Mesenchymal stem cell (in vitro differentiated cells and primary cell): ENCODE data around the gene SAXO1.

Experiments used
- DNase-seq: peaks from one replicate; pipeline ENCODE4 v3.0.0-alpha.2; 2013
- H2AFZ ChIP-seq: one replicate; pipeline ENCODE4 v1.6.1; 2013; ENCODE audit warnings: low read depth, mild to moderate bottlenecking, control low read depth, inconsistent platforms, low read length, moderate library complexity
- H2AK5ac ChIP-seq: 2 replicates; pipeline ENCODE4 v1.6.1; 2013; ENCODE audit warnings: low read length, moderate library complexity, mild to moderate bottlenecking, inconsistent platforms; ENCODE audit not compliant: severe bottlenecking
- H2BK120ac ChIP-seq: one replicate; pipeline ENCODE4 v1.6.1; 2013; ENCODE audit warnings: low read depth, mild to moderate bottlenecking, inconsistent platforms, low read length, moderate library complexity
- H2BK12ac ChIP-seq, 2 experiments: one replicate each; pipeline ENCODE4 v1.6.1; 2013; ENCODE audit warnings: inconsistent platforms in 2 of 2, low read length in 2 of 2, mild to moderate bottlenecking in 2 of 2, moderate library complexity in 2 of 2, control low read depth in 1 of 2
- H2BK15ac ChIP-seq: one replicate; pipeline ENCODE4 v1.6.1; 2013; ENCODE audit warnings: mild to moderate bottlenecking, low read depth, inconsistent platforms; ENCODE audit not compliant: poor library complexity, severe bottlenecking
- H2BK5ac ChIP-seq: 2 replicates; pipeline ENCODE4 v1.6.1; 2013; ENCODE audit warnings: low read depth, mild to moderate bottlenecking, low read length, control low read depth, inconsistent platforms; ENCODE audit not compliant: poor library complexity, severe bottlenecking
- H3K14ac ChIP-seq, 2 experiments: one replicate each; pipeline ENCODE4 v1.6.1; 2013; ENCODE audit warnings: inconsistent platforms in 2 of 2, low read length in 2 of 2, control low read depth in 1 of 2, mild to moderate bottlenecking in 1 of 2, moderate library complexity in 1 of 2
- H3K18ac ChIP-seq, 2 experiments: one replicate each; pipeline ENCODE4 v1.6.1; 2013; ENCODE audit warnings: inconsistent platforms in 2 of 2, low read length in 2 of 2, control low read depth in 1 of 2, low read depth in 1 of 2, mild to moderate bottlenecking in 1 of 2
- H3K23ac ChIP-seq, 2 experiments: one replicate each; pipeline ENCODE4 v1.6.1; 2013; ENCODE audit warnings: inconsistent platforms in 2 of 2, low read length in 2 of 2, mild to moderate bottlenecking in 2 of 2, moderate library complexity in 2 of 2, control low read depth in 1 of 2
- H3K27ac ChIP-seq: 2 replicates; pipeline ENCODE4 v1.5.1; 2013; ENCODE audit warnings: mild to moderate bottlenecking, moderate library complexity, low read length, control low read depth, inconsistent platforms; ENCODE audit not compliant: poor library complexity, severe bottlenecking
- H3K27me3 ChIP-seq, 2 experiments: 2 replicates each; pipeline versions ENCODE4 v1.6.1 to v1.7.0; 2013; ENCODE audit warnings: low read length in 2 of 2, mild to moderate bottlenecking in 2 of 2, moderate library complexity in 2 of 2, control low read depth in 1 of 2, inconsistent platforms in 1 of 2; ENCODE audit not compliant: control insufficient read depth in 1 of 2, insufficient read depth in 1 of 2
- H3K36me3 ChIP-seq, 2 experiments: 2 replicates each; pipeline versions ENCODE4 v1.6.1 to v1.7.0; 2013; ENCODE audit warnings: low read length in 2 of 2, control low read depth in 1 of 2, inconsistent platforms in 1 of 2, low read depth in 1 of 2, mild to moderate bottlenecking in 1 of 2; ENCODE audit not compliant: insufficient read depth in 2 of 2, control insufficient read depth in 1 of 2
- H3K4ac ChIP-seq, 2 experiments: one replicate each; pipeline ENCODE4 v1.6.1; 2013; ENCODE audit warnings: inconsistent platforms in 2 of 2, low read length in 2 of 2, mild to moderate bottlenecking in 2 of 2, moderate library complexity in 2 of 2, control low read depth in 1 of 2, low read depth in 1 of 2
- H3K4me1 ChIP-seq: 2 replicates; pipeline ENCODE4 v1.6.1; 2013; ENCODE audit warnings: low read depth, low read length, control low read depth; ENCODE audit not compliant: control insufficient read depth, insufficient read depth
- H3K4me2 ChIP-seq: 2 replicates; pipeline ENCODE4 v1.6.1; 2013; ENCODE audit warnings: low read length, mild to moderate bottlenecking, inconsistent platforms; ENCODE audit not compliant: poor library complexity, severe bottlenecking
- H3K4me3 ChIP-seq, 2 experiments: 2 replicates each; pipeline versions ENCODE4 v1.5.1 to v1.7.0; 2013; ENCODE audit warnings: low read length in 2 of 2, mild to moderate bottlenecking in 2 of 2, control low read depth in 1 of 2, low read depth in 1 of 2; ENCODE audit not compliant: insufficient read depth in 1 of 2
- H3K79me1 ChIP-seq: replicated peaks from 2 replicates; pipeline ENCODE4 v1.6.1; 2013; ENCODE audit warnings: mild to moderate bottlenecking, control low read depth, low read length, inconsistent platforms; ENCODE audit not compliant: poor library complexity, severe bottlenecking
- H3K9ac ChIP-seq: 2 replicates; pipeline ENCODE4 v1.7.0; 2013; ENCODE audit warnings: mild to moderate bottlenecking, low read length, moderate library complexity
- H3K9me3 ChIP-seq: 2 replicates; pipeline ENCODE4 v1.7.0; 2013; ENCODE audit warnings: mild to moderate bottlenecking, low read length; ENCODE audit not compliant: control insufficient read depth
- H4K8ac ChIP-seq: one replicate; pipeline ENCODE4 v1.6.1; 2013; ENCODE audit warnings: inconsistent platforms, mild to moderate bottlenecking, low read length, moderate library complexity
- H4K91ac ChIP-seq: one replicate; pipeline ENCODE4 v1.6.1; 2013; ENCODE audit warnings: mild to moderate bottlenecking, low read length, inconsistent platforms
- WGBS: methylation state at CpG from one replicate; pipeline ENCODE4 v1.1.7; 2013; ENCODE audit warnings: mixed read lengths; 5-methylcytosine and 5-hydroxymethylcytosine counted together

Gene SAXO1

DNA sequence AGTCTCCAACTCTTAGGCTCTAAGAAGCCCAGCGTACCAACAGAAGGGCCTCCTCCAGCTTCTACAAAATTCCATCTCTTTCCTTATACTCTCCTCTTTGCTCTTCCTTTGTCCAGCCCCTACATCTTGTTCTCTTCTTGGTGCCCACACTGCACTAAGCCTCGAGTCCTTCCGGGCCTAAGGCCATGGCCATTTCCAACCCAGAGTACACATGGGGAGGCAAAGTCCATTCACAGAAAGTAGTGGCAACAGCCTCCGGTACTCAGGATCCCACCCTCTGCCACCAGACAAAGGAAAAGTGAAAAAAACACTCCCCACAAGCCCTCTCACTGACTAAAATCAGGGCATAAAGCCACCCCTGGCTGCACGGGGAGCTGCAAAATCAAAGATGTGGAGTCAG is 60.3 kb downstream of the SAXO1 start:
- no peak for DNase-seq
- Histone ChIP-seq H2BK120ac (no peak overlapping the region), H3K14ac (no peak overlapping the region), H2AK5ac (peak overlapping the region; percentile 64), H3K4me2 (no peak overlapping the region), H2BK15ac (no peak overlapping the region), H2BK12ac (no peak overlapping the region), H2AFZ (no peak overlapping the region), H3K23ac (no peak overlapping the region), H4K91ac (no peak overlapping the region), H3K18ac (no peak overlapping the region), H3K27me3 (peaks cover 0 to 45% of the 10 kb centered on the region in 2 experiments), H3K36me3 (no peaks in the 10 kb centered on the region), H3K9me3 (no peaks in the 10 kb centered on the region), H3K4ac (no peak overlapping the region), H3K4me3 (no peak overlapping the region), H3K4me1 (peaks cover 4% of the 10 kb centered on the region), H3K79me1 (no peaks in the 10 kb centered on the region), H3K9ac (no peak overlapping the region), H2BK5ac (no peak overlapping the region), H4K8ac (no peak overlapping the region), H3K27ac (no peak overlapping the region)
- 84% methylated on average over 4 of the region's 5 CpGs for WGBS

DNA sequence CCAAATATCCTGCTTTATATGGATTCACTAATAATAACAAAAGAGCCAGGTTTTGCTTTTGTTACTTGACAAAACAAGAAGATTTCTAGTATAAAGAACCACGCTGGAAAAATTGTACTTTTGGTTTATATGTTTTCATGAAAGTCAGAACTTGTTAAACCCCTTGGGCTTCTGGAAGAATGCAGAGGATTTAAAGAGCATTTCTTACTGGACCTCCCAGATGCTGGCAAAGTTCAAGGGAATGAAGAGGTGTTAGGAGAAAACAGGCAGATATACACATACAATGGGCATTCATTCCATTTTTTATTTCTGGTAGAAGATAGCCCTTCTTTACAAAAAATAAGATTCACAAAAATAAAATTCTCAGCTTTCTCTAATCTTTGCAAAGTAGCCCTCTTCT is 61.1 kb downstream of the SAXO1 start:
- H2AK5ac ChIP-seq: no peak overlapping the region
- WGBS: 96% methylated on average over 1 of the region's 1 CpG

DNA sequence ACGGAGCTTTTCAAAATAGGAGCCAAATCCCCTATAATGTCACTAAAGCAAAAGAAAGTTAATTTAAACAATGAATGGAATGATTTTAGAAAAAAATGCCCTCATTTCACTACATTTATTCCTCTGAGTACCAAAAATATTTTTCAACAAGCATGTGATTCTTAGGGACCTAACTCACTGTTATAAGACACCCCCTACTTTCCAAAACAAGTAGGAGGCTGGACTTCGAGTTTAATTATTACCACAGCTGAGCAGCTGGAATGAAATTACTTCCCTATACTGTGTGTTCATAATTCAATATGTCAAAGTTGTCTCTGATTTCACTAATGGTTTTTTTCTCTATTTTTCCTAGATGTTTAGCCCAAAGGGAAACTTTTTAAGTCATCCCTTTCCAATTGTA is 61.6 kb downstream of the SAXO1 start:
- no peak overlapping the region for H3K4me3 ChIP-seq
- no peak overlapping the region for H3K4ac ChIP-seq
- H3K79me1 ChIP-seq: no peaks in the 10 kb centered on the region
- H3K4me1 ChIP-seq: peaks cover 4% of the 10 kb centered on the region
- no peak overlapping the region for H4K8ac ChIP-seq
- no peak overlapping the region for H3K4me2 ChIP-seq
- no peak overlapping the region for H3K9ac ChIP-seq
- no peak overlapping the region for H2BK120ac ChIP-seq
- no peak overlapping the region for H4K91ac ChIP-seq
- H2BK5ac ChIP-seq: no peak overlapping the region
- H2AFZ ChIP-seq: no peak overlapping the region
- no peak overlapping the region for H3K18ac ChIP-seq
- peaks cover 4% of the 10 kb centered on the region for H3K9me3 ChIP-seq
- no peak overlapping the region for H2BK12ac ChIP-seq
- no peak overlapping the region for H2AK5ac ChIP-seq
- peaks cover 0 to 45% of the 10 kb centered on the region in 2 experiments for H3K27me3 ChIP-seq
- no peaks in the 10 kb centered on the region for H3K36me3 ChIP-seq
- H3K27ac ChIP-seq: no peak overlapping the region
- H3K23ac ChIP-seq: no peak overlapping the region
- no peak for DNase-seq
- WGBS: no CpG with 5 or more reads among the region's 2 CpGs
- no peak overlapping the region for H2BK15ac ChIP-seq
- no peak overlapping the region for H3K14ac ChIP-seq

More for the DNA sequence above, 61.1 kb downstream of the SAXO1 start:
- H3K27me3 ChIP-seq: peaks cover 0 to 45% of the 10 kb centered on the region in 2 experiments
- no peak overlapping the region for H2AFZ ChIP-seq
- no peak overlapping the region for H3K23ac ChIP-seq
- H4K8ac ChIP-seq: no peak overlapping the region
- no peaks in the 10 kb centered on the region for H3K9me3 ChIP-seq
- no peaks in the 10 kb centered on the region for H3K79me1 ChIP-seq
- peaks cover 4% of the 10 kb centered on the region for H3K4me1 ChIP-seq
- no peak for DNase-seq
- no peak overlapping the region for H2BK12ac ChIP-seq
- H2BK5ac ChIP-seq: no peak overlapping the region
- H2BK120ac ChIP-seq: no peak overlapping the region
- no peak overlapping the region for H3K27ac ChIP-seq
- no peak overlapping the region for H3K4ac ChIP-seq
- no peak overlapping the region for H3K4me3 ChIP-seq
- no peak overlapping the region for H3K18ac ChIP-seq
- no peaks in the 10 kb centered on the region for H3K36me3 ChIP-seq
- no peak overlapping the region for H3K4me2 ChIP-seq
- no peak overlapping the region for H3K14ac ChIP-seq
- no peak overlapping the region for H2BK15ac ChIP-seq
- no peak overlapping the region for H3K9ac ChIP-seq
- no peak overlapping the region for H4K91ac ChIP-seq

DNA sequence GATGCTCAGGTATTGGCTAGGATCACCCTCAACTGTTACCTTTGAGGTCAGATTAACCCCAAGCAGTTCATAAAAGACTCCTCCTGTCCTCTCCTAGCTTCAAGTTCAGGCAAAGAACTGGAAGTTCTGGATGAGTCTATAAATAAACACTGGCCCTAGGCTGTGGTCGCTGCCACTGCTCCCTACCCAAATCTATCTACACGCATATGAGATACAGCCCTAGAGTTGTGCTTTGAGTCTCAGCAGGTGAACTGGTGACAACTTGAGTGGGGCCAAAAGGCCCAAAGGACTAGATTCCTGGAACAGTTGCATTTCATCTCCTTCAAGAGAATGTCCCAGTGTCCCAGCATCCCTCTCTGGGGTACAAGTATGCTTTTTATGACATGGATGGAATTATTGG is 62.6 kb downstream of the SAXO1 start:
- Histone ChIP-seq H2AK5ac (no peak overlapping the region), H3K27me3 (peaks cover 0 to 45% of the 10 kb centered on the region in 2 experiments), H3K4me2 (no peak overlapping the region), H3K27ac (no peak overlapping the region), H3K4ac (no peak overlapping the region), H2BK15ac (no peak overlapping the region), H3K4me3 (no peak overlapping the region), H2BK12ac (no peak overlapping the region), H2AFZ (no peak overlapping the region), H3K79me1 (no peaks in the 10 kb centered on the region), H3K23ac (no peak overlapping the region), H3K9ac (no peak overlapping the region), H3K18ac (no peak overlapping the region), H4K91ac (no peak overlapping the region), H4K8ac (no peak overlapping the region), H3K9me3 (peaks cover 4% of the 10 kb centered on the region), H3K36me3 (no peaks in the 10 kb centered on the region), H2BK120ac (no peak overlapping the region), H2BK5ac (no peak overlapping the region), H3K4me1 (peaks cover 4% of the 10 kb centered on the region), H3K14ac (no peak overlapping the region)
- 100% methylated on average over 1 of the region's 2 CpGs for WGBS
- DNase-seq: no peak
